Spinal cord (tissue), 10 donors: ENCODE results near the gene GMCL2. TPM values are rescaled to one million over a fixed set of nuclear protein-coding genes. Genes with fewer than 3 reads are reported as not detected.

Source experiments
- DNase-seq, 6 donors: peaks; one replicate each; pipeline versions ENCODE4 v3.0.0 to v3.0.0-alpha.2; 2013 to 2015; ENCODE audit warnings: low spot score in 6 of 6, low read depth in 4 of 6
- H3K27ac ChIP-seq: one replicate; pipeline ENCODE4 v1.5.1; 2013; ENCODE audit warnings: low read depth, low read length, control low read depth
- H3K27me3 ChIP-seq: one replicate; pipeline ENCODE4 v1.6.1; 2013; ENCODE audit warnings: low read length; ENCODE audit not compliant: control insufficient read depth, insufficient read depth
- H3K36me3 ChIP-seq: one replicate; pipeline ENCODE4 v1.6.1; 2013; ENCODE audit warnings: low read length; ENCODE audit not compliant: control insufficient read depth, insufficient read depth
- H3K4me1 ChIP-seq: one replicate; pipeline ENCODE4 v1.6.1; 2013; ENCODE audit warnings: low read length; ENCODE audit not compliant: control insufficient read depth, insufficient read depth
- H3K4me3 ChIP-seq: one replicate; pipeline ENCODE4 v1.5.1; 2013; ENCODE audit warnings: low read depth, low read length, control low read depth
- H3K9me3 ChIP-seq: one replicate; pipeline ENCODE4 v1.6.1; 2013; ENCODE audit warnings: low read length; ENCODE audit not compliant: control insufficient read depth, insufficient read depth
- WGBS: methylation state at CpG from one replicate; pipeline ENCODE4 v1.1.5; 2013; ENCODE audit warnings: missing lambda C conversion rate; ENCODE audit not compliant: insufficient coverage; 5-methylcytosine and 5-hydroxymethylcytosine counted together
- long read RNA-seq, 4 donors: transcript quantifications; one replicate each; lab custom pipeline, GENCODE V29; 2026
- polyA plus RNA-seq, 2 donors: library from polyadenylated mRNA; unstranded; fragments of 120-200 nt; gene quantifications; one replicate each; pipeline ENCODE4 v1.2.1, GENCODE V29; 2013; ENCODE audit not compliant: insufficient read length in 2 of 2
- total RNA-seq, 2 donors: library from RNA; depleted of rRNA in 1 of 2; stranded (reverse); fragments of 120-200 nt in 1 of 2; fragments of >200 nt in 1 of 2; gene quantifications; one replicate each; pipeline versions ENCODE4 v1.2.3 to v1.2.4, GENCODE V29; 2013 to 2014
- donor health status: healthy.

GMCL2 gene, protein sequence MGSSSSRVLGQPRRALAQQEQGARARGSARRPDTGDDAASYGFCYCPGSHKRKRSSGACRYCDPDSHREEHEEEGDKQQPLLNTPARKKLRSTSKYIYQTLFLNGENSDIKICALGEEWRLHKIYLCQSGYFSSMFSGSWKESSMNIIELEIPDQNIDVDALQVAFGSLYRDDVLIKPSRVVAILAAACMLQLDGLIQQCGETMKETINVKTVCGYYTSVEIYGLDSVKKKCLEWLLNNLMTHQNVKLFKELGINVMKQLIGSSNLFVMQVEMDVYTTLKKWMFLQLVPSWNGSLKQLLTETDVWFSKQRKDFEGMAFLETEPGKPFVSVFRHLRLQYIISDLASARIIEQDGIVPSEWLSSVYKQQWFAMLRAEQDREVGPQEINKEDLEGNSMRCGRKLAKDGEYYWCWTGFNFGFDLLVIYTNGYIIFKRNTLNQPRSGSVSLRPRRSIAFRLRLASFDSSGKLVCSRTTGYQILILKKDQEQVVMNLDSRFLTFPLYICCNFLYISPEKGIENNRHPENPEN
- total RNA-seq (not detected), polyA plus RNA-seq (under 1 TPM in 1 of 2 donors, not detected in 1; 0.10 TPM)
- long read RNA-seq, donor 1 = 0 reads
- long read RNA-seq, donor 2, partial matches to known transcripts = 0 of 2 reads
- long read RNA-seq, donor 2, other reads (novel, unspliced or antisense) = 0 of 2 reads
- long read RNA-seq, donor 3 = 0 reads
- long read RNA-seq, donor 4 = 0 reads

DNA sequence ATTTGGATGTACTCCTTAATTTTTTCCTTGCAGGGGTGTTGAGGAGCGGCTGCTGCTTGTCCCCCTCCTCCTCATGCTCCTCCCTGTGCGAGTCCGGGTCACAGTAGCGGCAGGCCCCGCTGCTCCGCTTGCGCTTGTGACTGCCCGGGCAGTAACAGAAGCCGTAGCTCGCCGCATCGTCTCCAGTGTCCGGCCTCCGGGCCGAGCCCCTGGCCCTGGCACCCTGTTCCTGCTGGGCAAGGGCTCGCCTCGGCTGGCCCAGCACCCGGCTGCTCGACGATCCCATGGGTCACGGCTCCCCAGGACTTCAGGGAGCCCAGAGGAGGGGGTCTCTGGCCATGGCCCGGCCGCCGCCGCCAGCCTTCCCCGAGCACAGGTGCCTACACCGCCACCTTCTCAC is at the start of gene GMCL2:
GMCL2 (minus strand) TSS at position 358 of the 400 bp plus-strand sequence; CDS start at position 286, 72 bp downstream.
- Histone ChIP-seq H3K9me3 (no peaks in the 10 kb centered on the region), H3K27me3 (no peaks in the 10 kb centered on the region), H3K27ac (no peak within 1 kb of the TSS), H3K4me1 (peaks cover 4% of the 10 kb centered on the region), H3K4me3 (no peak within 1 kb of the TSS), H3K36me3 (no peaks in the 10 kb centered on the region)
- no peak for DNase-seq
- 89% methylated on average over 26 of the region's 27 CpGs for WGBS

DNA sequence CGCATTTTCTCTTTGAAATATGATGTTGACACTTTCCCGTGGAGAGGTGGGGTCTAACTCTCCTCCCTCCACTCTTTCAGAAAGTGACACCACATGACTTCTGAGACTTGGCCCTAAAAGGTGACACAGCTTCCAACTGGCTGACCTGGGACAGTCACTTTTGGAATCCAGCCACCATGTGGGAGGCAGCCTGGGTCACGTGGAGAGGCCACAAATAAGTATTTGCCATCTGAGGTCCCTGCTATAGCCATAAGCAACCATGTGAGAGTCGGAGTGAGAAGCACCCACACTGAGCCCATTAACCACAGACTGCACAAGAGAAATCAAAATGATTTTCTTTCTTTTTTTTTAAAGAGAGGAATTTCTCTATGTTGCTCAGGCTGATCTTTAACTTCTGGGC is 49.5 kb upstream of the GMCL2 start:
- Histone ChIP-seq H3K9me3 (no peaks in the 10 kb centered on the region), H3K36me3 (peaks cover 2% of the 10 kb centered on the region), H3K27ac (no peak overlapping the region), H3K4me3 (no peak overlapping the region), H3K4me1 (peaks cover 54% of the 10 kb centered on the region), H3K27me3 (no peaks in the 10 kb centered on the region)
- WGBS = 73% methylated on average over 4 of the region's 4 CpGs
- DNase-seq = peak in 1 of 6 donors; percentile 43

DNA sequence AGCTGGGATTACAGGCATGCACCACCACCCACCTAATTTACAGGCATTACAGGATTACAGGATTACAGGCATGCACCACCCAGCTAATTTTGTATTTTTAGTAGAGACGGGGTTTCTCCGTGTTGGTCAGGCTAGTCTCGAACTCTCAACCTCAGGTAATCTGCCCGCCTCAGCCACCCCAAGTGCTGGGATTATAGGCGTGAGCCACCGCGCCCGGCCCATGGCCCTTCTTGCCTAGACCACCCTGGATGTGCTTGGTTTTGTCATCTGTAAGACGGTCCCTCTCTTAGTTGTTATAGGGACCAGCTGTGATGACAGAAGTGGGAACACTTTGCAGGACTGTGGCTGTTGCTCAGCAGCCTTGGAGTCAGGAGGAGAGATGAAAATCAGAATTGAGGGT is 49.0 kb upstream of the GMCL2 start:
- 95% methylated on average over 9 of the region's 9 CpGs for WGBS
- H3K4me3 ChIP-seq = no peak overlapping the region
- no peaks in the 10 kb centered on the region for H3K27me3 ChIP-seq
- no peak overlapping the region for H3K27ac ChIP-seq
- peaks cover 2% of the 10 kb centered on the region for H3K36me3 ChIP-seq
- peaks cover 57% of the 10 kb centered on the region for H3K4me1 ChIP-seq
- no peaks in the 10 kb centered on the region for H3K9me3 ChIP-seq
- no peak for DNase-seq

DNA sequence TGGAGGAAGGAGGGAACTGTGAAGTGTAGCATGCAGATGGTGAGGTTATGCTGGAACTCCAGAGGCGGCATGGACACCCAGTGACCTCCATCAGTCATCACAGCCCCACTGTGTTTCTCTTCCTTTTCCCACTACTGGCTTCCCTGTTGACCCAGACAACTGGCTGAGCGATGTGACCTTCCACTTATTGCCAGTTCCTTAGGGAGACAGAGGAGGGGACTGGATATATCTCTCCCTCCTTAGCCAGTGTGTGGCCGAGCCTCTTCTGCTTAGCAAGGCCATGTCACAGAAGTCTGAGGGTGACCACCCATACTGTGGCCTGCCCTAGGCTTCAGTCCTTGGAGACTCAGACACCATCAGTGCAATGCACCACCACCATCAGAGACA is 48.4 kb upstream of the GMCL2 start:
- peaks cover 60% of the 10 kb centered on the region for H3K4me1 ChIP-seq

DNA sequence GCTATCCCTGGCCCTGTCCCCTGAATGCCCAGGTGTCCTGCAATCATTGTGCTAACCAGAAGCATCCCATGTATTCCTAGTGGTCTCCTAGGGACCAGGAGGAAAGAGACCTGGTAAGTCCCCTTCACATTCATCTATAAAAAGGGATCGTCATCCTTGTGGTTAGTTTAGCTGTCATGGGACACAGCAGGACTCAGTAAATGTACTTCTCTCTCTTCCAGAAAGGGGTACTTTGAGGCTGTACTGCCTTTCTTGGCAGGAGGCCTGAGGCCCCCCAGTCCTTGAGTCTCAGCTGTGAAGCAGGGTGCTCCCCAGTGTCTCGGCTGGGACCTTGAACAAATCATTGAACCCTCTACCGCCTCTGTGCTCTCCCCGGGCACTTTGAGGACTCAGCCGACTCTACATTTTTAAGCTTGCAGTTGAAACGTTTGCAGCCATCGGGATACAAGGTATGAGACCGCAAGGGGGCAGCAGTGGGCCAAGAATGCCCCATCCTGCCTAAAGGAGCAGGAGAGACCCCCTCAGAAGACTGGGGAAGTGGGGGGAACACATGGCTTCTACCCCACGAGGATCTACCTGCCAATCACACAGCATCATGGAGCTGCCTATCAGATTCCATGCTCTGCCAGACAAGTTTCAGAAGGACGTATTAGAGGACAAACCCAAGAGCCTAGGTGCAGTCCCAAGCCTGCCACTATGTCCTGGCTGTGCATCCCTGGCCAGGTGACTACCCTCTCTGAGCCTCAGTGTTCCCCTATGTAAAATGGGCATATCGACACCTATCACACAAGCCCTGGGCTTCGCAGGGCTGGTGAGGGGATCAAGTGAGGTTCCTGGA is 47.8 kb upstream of the GMCL2 start:
- peaks cover 57% of the 10 kb centered on the region for H3K4me1 ChIP-seq

More for the DNA sequence above, 48.4 kb upstream of the GMCL2 start:
- Histone ChIP-seq H3K4me3 (no peak overlapping the region), H3K27me3 (no peaks in the 10 kb centered on the region), H3K36me3 (peaks cover 2% of the 10 kb centered on the region), H3K27ac (no peak overlapping the region), H3K9me3 (no peaks in the 10 kb centered on the region)
- WGBS = 71% methylated on average over 2 of the region's 3 CpGs
- no peak for DNase-seq

DNA sequence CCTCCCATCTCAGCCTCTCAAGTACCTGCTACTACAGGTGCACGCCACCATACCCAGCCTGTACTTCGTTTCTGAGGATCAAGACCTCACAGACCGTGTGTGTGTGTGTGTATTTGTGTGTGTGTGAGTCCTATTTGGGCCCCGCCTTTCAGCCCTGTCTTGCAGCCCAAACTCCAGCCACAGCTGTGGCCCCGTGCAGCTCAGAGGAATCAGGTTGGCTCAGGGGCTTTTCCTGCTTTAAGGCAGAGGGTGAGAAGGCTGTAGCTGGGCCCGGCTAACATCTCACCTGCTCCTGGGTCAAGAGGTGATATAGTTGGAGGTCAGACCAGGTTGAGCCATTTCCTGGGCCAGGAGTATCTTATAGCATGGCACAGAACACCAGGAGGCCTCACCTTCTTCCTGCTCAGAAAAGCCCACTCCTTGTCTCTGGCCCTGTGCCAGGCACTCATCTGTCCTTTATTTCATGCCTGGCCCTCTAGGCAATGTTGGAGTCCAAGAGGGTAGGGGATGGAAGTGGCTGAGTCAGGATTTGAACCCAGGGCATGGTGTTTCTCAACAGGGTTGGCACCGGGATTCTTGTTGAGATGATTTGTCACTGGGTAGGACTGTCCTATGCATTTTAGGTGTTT is 47.1 kb upstream of the GMCL2 start:
- WGBS = 96% methylated on average over 4 of the region's 7 CpGs
- no peak for DNase-seq
- no peaks in the 10 kb centered on the region for H3K27me3 ChIP-seq
- H3K9me3 ChIP-seq = no peaks in the 10 kb centered on the region
- H3K36me3 ChIP-seq = peaks cover 11% of the 10 kb centered on the region
- H3K4me3 ChIP-seq = no peak overlapping the region
- peaks cover 54% of the 10 kb centered on the region for H3K4me1 ChIP-seq
- H3K27ac ChIP-seq = no peak overlapping the region

More for the DNA sequence above, 47.8 kb upstream of the GMCL2 start:
- WGBS = 11% methylated on average over 9 of the region's 12 CpGs
- H3K36me3 ChIP-seq = peaks cover 5% of the 10 kb centered on the region
- H3K27ac ChIP-seq = no peak overlapping the region
- no peaks in the 10 kb centered on the region for H3K9me3 ChIP-seq
- peak in 4 of 6 donors; percentile 39 to 88 (median 68) for DNase-seq
- H3K4me3 ChIP-seq = no peak overlapping the region
- H3K27me3 ChIP-seq = no peaks in the 10 kb centered on the region

DNA sequence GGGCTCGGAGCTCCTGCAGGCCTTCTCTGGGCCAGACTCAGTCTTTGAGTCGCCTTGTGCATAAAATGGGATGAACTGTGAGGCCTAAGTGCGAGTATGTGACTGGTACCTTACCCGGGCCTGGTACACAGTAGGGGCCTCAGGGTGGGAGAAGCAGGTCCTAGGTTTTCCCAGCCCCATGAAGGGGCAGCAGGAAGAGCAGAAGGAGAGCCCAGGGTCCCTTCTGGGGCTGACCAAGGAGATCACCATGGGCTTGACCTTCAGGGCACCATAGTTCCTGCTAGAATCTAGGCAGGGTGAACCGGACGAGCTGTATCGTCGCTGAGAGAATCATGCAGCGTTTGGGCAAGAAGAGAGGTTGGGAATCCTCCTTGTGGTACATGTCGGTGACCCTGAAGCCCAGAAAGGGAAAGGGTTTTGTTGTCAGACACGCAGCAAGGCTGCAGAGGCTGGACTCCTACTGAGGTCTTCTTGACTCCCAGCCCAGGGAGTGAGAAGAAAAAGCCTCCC is 45.8 kb upstream of the GMCL2 start:
- Histone ChIP-seq H3K36me3 (peaks cover 24% of the 10 kb centered on the region), H3K27ac (peak overlapping the region; percentile 79), H3K9me3 (no peaks in the 10 kb centered on the region), H3K4me3 (peak overlapping the region; percentile 73), H3K4me1 (peaks cover 50% of the 10 kb centered on the region), H3K27me3 (no peaks in the 10 kb centered on the region)
- WGBS = 60% methylated on average over 11 of the region's 11 CpGs
- no peak for DNase-seq

DNA sequence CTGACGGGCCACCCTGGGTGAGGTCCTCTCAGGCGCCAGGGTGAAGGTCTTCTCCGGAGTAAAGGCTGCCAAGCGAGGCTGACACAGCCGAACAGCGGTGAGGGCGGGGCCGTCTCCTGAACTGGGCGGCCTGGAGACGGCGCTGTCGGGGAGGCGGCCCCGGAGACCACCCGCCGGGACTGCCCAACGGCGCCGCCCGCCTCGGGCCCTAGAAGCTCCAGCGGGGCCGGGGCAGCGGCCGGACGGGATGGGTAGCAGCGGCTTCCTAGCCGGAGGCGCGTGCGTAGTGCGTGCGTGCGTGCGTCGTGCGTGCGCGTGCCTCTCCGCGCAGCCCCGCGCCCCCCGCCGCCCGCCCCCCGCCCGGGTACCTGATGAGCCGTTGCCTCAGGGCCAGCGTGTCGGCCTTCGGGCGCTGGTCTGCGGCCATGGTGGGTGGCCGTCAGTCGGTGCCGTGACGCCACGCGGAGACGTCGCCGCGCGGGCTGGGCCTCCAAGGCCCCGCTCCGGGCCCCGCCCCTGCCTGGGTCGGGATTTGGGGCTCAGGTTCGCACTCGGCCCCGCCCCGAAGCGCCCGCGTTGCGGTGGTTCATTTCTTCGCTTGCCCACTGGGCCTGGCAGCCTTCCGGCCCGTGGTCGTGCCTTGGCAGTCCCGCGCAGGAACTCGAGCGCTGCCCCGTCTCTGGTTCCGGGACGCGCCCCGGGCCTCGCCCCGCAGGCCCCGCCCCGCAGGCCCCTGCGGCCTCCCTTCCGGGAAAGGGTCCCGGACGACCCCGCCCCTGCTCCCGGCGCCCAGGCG is 45.2 kb upstream of the GMCL2 start, which contains the start of gene PHYKPL:
PHYKPL (minus strand) TSS at position 679 of the 796 bp plus-strand sequence; CDS start at position 427, 252 bp downstream.
- WGBS = under 1% methylated on average over 102 of the region's 102 CpGs
- Histone ChIP-seq H3K4me1 (peaks cover 43% of the 10 kb centered on the region), H3K27ac (peak within 1 kb of the TSS; percentile 79), H3K36me3 (peaks cover 30% of the 10 kb centered on the region), H3K9me3 (no peaks in the 10 kb centered on the region), H3K27me3 (no peaks in the 10 kb centered on the region), H3K4me3 (peak within 1 kb of the TSS; percentile 73)
- peak in 5 of 6 donors; percentile 24 to 90 (median 57) for DNase-seq
